Measurements from ENCODE around the gene SDHAF1. TPM values are rescaled to one million over a fixed set of nuclear protein-coding genes. Genes with fewer than 3 reads are reported as not detected.

SDHAF1 gene
- total and polyA plus RNA-seq, 2 donors (not counting 1 experiment from before 2014, with no cell fraction given): 22.0 to 24.6 TPM

DNA sequence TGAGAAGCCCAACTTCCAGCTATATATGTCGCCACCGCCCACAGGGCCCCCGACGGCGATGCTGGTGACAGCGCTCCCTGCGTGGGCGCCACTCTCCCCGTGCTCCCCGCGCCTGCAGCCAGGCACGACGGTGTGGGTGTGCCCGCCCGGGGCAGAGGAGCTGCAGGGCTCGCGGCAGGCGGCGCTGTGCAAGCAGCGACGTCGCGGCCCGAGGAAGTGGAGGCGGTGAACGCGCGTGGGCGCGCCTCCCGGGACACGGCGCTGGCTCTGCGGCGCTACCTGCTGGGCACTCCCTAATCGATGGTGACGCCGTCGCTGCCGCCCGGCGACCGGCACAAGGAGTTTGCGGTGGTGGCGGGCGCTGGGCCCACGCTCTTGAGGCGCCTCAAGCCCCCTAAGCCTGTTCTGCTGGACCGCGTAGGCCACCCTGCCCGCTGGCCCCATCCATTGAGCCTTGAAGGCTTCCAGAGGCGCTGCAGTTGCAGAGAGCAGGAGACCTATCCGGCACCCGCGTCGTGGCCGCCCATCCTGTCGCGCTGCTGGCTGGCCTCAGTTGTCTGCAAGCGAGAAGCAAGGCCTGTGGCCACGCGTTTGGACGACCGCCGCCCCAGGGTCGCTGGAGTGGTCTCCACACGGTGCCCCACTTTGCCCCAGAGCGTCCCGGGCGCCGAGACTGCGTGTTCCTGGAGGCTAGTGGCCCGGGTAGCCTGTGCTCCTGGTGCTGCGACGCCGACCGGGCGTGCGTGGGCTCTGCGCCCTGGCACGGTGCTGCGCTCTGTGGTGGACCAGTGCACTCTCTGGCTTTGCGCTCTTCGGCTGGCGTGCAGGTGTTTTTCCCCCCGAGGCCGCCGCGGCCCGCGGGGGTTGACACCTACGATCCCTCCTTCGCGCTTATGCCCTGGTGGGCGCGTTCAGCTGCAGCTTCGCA lies 35.7 kb upstream of the SDHAF1 start:
- WGBS (ENCODE audit: insufficient coverage): 15% methylated on average over 97 of the region's 97 CpGs
- Histone ChIP-seq H2AFZ (ENCODE audit: insufficient read depth, low read depth, low read length, poor library complexity, severe bottlenecking) (peak overlapping the region; percentile 82), H3K9me3 (ENCODE audit: control extremely low read depth in 1 of 3, control insufficient read depth in 2 of 3, insufficient read depth in 1 of 3, low read length in 2 of 3) (peaks cover 0 to 7% (median 0%) of the 10 kb centered on the region in 3 donors), H3K4me1 (ENCODE audit: control insufficient read depth in 2 of 2, insufficient read depth in 2 of 2, low read length in 2 of 2) (peaks cover 13 to 20% of the 10 kb centered on the region in 2 donors), H3K27me3 (replicated peaks in 1 of 4; ENCODE audit: control extremely low read depth in 1 of 4, control insufficient read depth in 3 of 4, insufficient read depth in 4 of 4, low read length in 3 of 4) (peaks cover 0 to 28% (median 12%) of the 10 kb centered on the region in 4 experiments), H3K4me2 (replicated peaks; ENCODE audit: low read depth, low read length, poor library complexity, severe bottlenecking) (peak overlapping the region; percentile 89), H3K27ac (ENCODE audit: low read length in 2 of 2) (no peak overlapping the region), H3K79me2 (ENCODE audit: control insufficient read depth, insufficient read depth, low read length) (no peaks in the 10 kb centered on the region), H4K20me1 (ENCODE audit: control insufficient read depth, insufficient read depth, low read length, poor library complexity, severe bottlenecking) (no peaks in the 10 kb centered on the region), H3K9ac (ENCODE audit: low read length) (peak overlapping the region; percentile 48), H3K36me3 (replicated peaks in 1 of 2; ENCODE audit: control extremely low read depth in 1 of 2, control insufficient read depth in 1 of 2, extremely low read depth in 1 of 2, insufficient read depth in 2 of 2, low read length in 1 of 2) (no peaks in the 10 kb centered on the region), H3K4me3 (ENCODE audit: control extremely low read depth in 1 of 5, extremely low read depth in 1 of 5, insufficient read depth in 1 of 5, low read depth in 2 of 5, low read length in 4 of 5) (peak overlapping the region in 3 of 5 experiments; percentile 25 to 50 (median 42))
- ATAC-seq (ENCODE audit: low read depth) (peak; percentile 87), DNase-seq (peak; percentile 79)
- no peaks in the 10 kb centered on the region for H3K9me3 Mint-ChIP-seq (ENCODE audit: insufficient read depth)
- H3K4me1 Mint-ChIP-seq: peaks cover 9% of the 10 kb centered on the region
- H3K27me3 Mint-ChIP-seq: peaks cover 17% of the 10 kb centered on the region
- intact Hi-C loops (cut with micrococcal nuclease): no loop called here
- TF ChIP-seq, protein P1, sequence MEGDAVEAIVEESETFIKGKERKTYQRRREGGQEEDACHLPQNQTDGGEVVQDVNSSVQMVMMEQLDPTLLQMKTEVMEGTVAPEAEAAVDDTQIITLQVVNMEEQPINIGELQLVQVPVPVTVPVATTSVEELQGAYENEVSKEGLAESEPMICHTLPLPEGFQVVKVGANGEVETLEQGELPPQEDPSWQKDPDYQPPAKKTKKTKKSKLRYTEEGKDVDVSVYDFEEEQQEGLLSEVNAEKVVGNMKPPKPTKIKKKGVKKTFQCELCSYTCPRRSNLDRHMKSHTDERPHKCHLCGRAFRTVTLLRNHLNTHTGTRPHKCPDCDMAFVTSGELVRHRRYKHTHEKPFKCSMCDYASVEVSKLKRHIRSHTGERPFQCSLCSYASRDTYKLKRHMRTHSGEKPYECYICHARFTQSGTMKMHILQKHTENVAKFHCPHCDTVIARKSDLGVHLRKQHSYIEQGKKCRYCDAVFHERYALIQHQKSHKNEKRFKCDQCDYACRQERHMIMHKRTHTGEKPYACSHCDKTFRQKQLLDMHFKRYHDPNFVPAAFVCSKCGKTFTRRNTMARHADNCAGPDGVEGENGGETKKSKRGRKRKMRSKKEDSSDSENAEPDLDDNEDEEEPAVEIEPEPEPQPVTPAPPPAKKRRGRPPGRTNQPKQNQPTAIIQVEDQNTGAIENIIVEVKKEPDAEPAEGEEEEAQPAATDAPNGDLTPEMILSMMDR (IDR thresholded peaks at IDR 0.05): peak; percentile 56
- TF ChIP-seq EZH2 (IDR thresholded peaks at IDR 0.05; ENCODE audit: borderline replicate concordance, insufficient read depth, low read depth, low read length, poor library complexity, severe bottlenecking): no peak
- CTCF ChIA-PET: interaction anchor here (0.6 to 1.3 kb wide), 7 partner anchors 10 to 375 kb away, joined by 3 to 5 read pairs (median 4); no protein-coding TSS in a partner anchor
- peak overlapping the region; percentile 45 for H3K4me3 Mint-ChIP-seq
- H3K27ac Mint-ChIP-seq: no peak overlapping the region
- POLR2A ChIA-PET: interaction anchor here (0.6 to 1.0 kb wide), 2 partner anchors 15 to 211 kb away, joined by 3 to 7 read pairs; no protein-coding TSS in a partner anchor

DNA sequence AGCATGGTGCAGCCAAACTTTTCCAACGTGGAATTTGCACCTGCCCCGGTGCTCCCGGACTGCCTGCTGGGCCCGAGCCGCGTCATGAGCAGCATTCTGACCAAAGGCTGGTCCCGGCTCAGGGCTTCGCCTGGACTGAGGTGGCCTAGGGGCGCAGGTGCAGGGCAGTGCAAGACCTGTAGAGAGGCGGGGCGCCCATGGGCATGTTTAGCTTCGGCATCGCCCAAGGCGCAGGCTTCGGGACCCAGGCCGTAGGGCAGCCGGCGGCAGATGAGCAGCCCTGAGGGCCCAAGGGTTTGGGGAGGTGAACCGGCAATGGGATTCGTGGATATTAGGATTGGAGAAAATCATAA lies 35.0 kb upstream of the SDHAF1 start:
- no peak for DNase-seq
- H3K27ac Mint-ChIP-seq: no peak overlapping the region
- Histone ChIP-seq H3K4me2 (replicated peaks; ENCODE audit: low read depth, low read length, poor library complexity, severe bottlenecking) (peak overlapping the region; percentile 89), H3K4me1 (ENCODE audit: control insufficient read depth in 2 of 2, insufficient read depth in 2 of 2, low read length in 2 of 2) (peaks cover 13 to 20% of the 10 kb centered on the region in 2 donors), H3K9ac (ENCODE audit: low read length) (peak overlapping the region; percentile 48), H3K79me2 (ENCODE audit: control insufficient read depth, insufficient read depth, low read length) (no peaks in the 10 kb centered on the region), H3K36me3 (replicated peaks in 1 of 2; ENCODE audit: control extremely low read depth in 1 of 2, control insufficient read depth in 1 of 2, extremely low read depth in 1 of 2, insufficient read depth in 2 of 2, low read length in 1 of 2) (no peaks in the 10 kb centered on the region), H3K4me3 (ENCODE audit: control extremely low read depth in 1 of 5, extremely low read depth in 1 of 5, insufficient read depth in 1 of 5, low read depth in 2 of 5, low read length in 4 of 5) (peak overlapping the region in 1 of 5 experiments; percentile 50), H2AFZ (ENCODE audit: insufficient read depth, low read depth, low read length, poor library complexity, severe bottlenecking) (peak overlapping the region; percentile 82), H4K20me1 (ENCODE audit: control insufficient read depth, insufficient read depth, low read length, poor library complexity, severe bottlenecking) (no peaks in the 10 kb centered on the region), H3K9me3 (ENCODE audit: control extremely low read depth in 1 of 3, control insufficient read depth in 2 of 3, insufficient read depth in 1 of 3, low read length in 2 of 3) (peaks cover 0 to 7% (median 0%) of the 10 kb centered on the region in 3 donors), H3K27me3 (replicated peaks in 1 of 4; ENCODE audit: control extremely low read depth in 1 of 4, control insufficient read depth in 3 of 4, insufficient read depth in 4 of 4, low read length in 3 of 4) (peaks cover 0 to 28% (median 12%) of the 10 kb centered on the region in 4 experiments), H3K27ac (ENCODE audit: low read length in 2 of 2) (no peak overlapping the region)
- POLR2A ChIA-PET: no interaction called here
- no peak for ATAC-seq (ENCODE audit: low read depth)
- intact Hi-C loops (cut with micrococcal nuclease): no loop called here
- no peaks in the 10 kb centered on the region for H3K9me3 Mint-ChIP-seq (ENCODE audit: insufficient read depth)
- WGBS (ENCODE audit: insufficient coverage): 21% methylated on average over 11 of the region's 20 CpGs
- peaks cover 17% of the 10 kb centered on the region for H3K27me3 Mint-ChIP-seq
- CTCF ChIA-PET: no interaction called here
- peaks cover 9% of the 10 kb centered on the region for H3K4me1 Mint-ChIP-seq
- peak overlapping the region; percentile 45 for H3K4me3 Mint-ChIP-seq
- TF ChIP-seq EZH2 (IDR thresholded peaks at IDR 0.05; ENCODE audit: borderline replicate concordance, insufficient read depth, low read depth, low read length, poor library complexity, severe bottlenecking): no peak
- TF ChIP-seq, protein P1 (IDR thresholded peaks at IDR 0.05): no peak
